Measurements from ENCODE around the gene KRTAP12-4.
"Not testable (repeated sequence)": the region's sequence is repeated elsewhere in the genome, so short reads cannot be mapped to it uniquely, and the experiment has no call there.

KRTAP12-4 gene

DNA sequence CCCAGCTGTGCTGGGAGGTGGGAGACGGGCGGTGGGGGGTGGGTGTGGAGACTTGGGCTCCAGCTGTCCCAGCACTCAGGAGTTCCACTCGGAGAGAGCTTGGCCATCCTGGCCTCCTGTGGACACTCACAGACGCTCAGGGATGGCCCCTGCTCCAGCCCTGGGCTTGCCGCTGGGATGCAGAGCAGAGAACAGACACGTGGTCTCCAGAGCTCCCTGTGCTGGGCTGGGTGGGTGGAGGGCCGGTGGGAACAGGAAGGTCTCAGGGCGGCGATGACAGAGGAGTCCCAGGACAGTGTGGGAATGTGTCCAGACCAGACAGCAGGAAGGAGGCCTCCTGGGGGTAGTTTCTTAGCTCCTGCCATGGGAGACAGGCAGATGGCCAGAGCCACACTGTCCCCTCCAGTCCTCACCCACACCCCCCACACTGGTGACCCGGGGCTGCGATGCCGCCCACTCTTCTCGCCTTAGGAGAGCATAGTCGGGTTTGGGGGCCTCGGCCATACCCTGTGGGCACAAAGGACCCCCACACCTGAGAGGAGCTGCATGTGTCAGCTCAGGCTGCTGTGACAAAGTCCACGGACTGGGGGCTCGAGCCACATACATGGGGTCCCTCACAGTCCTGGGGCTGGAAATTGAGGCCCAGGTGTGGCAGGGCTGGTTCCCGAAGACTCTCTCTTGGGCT lies 25.6 kb downstream of the KRTAP12-4 start:
- no peak for DNase-seq

DNA sequence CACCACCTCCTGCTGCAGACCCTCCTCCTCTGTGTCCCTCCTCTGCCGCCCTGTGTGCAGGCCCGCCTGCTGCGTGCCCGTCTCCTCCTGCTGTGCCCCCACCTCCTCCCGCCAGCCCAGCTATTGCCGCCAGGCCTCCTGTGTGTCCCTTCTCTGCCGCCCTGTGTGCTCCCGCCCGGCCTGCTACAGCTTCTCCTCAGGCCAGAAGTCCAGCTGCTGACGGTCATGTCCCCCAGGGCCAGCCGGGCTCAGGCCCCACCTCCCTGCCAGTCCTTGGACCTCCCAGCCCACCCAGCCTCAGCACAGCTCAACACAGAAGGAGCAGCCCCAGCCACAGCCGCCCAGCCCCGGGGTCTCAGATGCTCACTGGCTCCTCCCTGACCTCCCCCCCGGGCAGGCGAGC lies 26.6 kb downstream of the KRTAP12-4 start:
- DNase-seq = not testable (repeated sequence)

DNA sequence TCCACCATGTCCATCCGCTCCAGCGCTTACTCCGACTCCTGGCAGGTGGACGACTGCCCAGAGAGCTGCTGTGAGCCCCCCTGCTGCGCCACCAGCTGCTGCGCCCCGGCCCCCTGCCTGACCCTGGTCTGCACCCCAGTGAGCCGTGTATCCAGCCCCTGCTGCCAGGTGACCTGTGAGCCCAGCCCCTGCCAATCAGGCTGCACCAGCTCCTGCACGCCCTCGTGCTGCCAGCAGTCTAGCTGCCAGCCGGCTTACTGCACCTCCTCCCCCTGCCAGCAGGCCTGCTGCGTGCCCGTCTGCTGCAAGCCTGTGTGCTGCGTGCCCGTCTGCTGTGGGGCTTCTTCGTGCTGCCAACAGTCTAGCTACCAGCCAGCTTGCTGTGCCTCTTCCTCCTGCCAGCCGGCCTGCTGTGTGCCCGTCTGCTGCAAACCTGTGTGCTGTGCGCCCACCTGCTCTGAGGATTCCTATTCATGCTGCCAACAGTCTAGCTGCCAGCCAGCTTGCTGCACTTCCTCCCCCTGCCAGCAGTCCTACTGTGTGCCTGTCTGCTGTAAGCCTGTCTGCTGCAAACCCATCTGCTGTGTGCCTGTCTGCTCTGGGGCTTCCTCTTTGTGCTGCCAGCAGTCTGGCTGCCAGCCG lies 27.2 kb downstream of the KRTAP12-4 start:
- DNase-seq = not testable (repeated sequence)

DNA sequence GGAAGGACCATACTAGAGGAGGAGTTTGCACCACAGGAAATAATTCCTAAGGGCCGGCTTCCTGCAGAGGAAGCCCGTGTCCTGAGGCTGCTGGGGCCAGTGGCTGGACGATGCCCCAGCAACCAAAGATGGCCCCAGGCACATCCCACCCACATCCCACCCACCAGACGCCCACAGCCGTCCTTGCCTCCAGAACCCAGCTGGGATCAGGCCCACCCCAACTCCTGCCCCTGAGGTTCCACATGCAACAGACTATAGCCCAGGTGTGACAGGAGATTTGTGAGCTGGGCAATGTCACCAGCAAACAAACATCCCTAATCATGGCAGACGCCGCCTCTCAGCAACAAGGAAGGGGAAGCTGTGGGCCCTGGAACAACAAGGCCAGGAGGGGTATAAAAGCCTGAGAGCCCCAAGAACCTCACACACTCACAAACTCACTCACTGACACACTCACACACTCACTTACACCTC lies 27.8 kb downstream of the KRTAP12-4 start, which contains the start of gene KRTAP10-9:
KRTAP10-9 (plus strand) TSS at position 421 of the 471 bp plus-strand sequence. CDS start 79 bp downstream, outside the sequence.
- DNase-seq = no peak

DNA sequence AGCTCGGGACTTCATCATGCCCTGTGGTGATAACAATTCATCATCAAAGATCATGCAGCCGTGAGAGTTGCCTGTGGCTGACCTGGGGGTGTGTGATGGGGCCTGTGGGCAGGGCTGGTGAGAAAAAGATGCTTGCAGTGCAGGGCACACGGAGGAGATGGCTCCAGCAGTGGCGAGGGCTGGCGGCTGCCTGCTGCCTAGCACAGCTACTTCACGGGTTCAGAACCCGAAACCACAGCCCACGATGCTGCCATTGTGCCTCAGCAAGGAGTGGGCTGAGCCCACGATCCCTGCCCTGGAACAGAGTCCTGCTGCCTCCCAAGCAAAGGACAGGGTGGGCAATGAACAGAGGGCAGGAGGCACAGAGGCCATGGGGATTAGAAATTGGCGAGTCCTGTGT lies 28.2 kb downstream of the KRTAP12-4 start:
- DNase-seq = no peak

DNA sequence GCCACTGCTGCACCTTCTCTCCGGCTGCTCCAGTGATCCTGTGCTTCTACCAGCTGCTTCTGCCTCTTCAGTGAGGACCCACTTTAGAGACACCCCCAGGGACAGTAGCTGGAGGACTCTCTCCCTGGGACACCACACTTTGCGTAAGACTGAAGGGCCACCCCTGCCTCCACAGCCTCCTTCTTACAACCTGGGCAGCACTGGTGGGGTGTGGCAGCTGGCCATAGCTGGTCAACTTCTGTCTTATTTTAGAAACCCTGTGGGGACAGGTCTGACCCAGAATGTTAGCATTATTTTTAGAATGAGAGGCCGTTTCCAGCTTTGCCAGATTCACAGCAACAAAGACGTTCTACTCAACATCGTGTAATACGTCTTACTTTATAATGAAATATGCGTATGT lies 28.7 kb downstream of the KRTAP12-4 start:
- no peak for DNase-seq

DNA sequence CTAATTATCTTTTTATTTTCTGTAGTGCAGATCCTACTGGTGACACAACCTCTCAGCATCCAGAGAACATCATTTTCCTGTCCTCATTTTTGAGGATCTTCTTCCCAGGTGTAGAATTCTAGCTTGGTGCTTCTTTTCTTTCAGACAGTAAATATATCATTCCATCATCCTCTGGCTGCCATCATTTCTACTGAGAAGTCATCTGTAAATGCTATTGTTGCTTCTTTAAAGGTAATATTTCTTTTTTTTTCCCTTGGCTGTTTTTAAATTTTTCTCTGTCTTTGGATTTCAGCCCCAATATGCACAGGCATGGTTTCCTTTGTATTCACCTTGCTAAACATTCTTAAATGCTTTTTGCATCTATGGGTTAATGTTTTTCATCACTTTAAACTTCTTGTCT lies 30.9 kb downstream of the KRTAP12-4 start:
- no peak for DNase-seq

DNA sequence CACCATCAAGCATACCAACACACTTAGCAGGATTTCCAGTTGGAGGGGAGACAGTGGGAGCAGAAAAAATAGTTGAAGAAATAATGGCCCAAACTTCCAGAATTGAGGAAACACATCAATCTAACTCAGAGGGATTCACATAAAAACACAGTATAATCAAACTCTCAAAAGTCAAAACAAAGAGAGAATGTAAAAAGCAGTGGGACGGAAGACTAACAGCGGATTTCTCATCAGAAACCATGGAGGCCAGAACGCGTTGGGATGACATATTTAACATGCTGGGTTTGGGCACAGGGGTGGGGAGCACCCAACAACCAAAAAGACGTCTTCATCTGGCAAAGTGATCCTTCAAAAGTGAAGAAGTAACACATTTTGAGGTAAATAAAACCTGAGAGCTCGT lies 34.6 kb downstream of the KRTAP12-4 start:
- no peak for DNase-seq

DNA sequence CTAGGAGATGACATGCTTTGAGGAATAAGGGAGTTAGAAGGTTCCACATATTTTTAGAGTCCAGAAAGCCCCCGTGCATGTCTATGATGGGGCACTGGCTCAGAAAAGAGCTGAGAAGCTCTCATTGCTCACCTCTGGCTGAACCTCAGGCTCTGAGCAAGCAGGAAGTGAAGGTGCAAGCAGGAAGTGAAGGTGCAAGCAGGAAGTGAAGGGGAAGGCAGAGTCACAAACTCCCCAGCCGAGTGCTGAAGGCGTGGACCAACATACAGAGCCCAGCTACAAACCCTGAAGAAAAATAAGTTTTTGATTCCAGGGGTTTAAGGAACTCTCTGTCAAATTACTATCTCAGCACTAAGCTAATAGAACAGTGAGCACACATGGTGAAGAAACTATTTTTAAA lies 35.5 kb downstream of the KRTAP12-4 start:
- peak; percentile 48 for DNase-seq

DNA sequence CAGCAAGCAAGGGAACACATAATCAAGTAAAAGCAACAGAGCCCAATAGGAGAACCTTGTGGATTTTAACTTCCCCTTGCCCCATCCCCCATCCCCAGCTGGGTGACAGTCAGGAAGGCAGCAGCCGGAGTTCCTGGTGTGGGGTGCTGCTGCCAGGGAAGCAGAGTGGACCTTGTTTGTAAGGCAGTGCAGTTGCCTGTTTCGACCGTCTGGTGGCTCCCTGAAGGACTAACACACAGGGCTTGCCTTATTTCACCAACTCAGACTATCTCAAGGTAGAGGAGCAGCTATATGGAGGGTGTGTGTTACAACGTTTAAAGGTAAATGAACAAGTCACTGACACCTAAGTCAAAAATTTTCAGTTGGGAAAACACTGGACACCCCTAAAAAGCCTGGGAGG lies 36.0 kb downstream of the KRTAP12-4 start:
- no peak for DNase-seq

DNA sequence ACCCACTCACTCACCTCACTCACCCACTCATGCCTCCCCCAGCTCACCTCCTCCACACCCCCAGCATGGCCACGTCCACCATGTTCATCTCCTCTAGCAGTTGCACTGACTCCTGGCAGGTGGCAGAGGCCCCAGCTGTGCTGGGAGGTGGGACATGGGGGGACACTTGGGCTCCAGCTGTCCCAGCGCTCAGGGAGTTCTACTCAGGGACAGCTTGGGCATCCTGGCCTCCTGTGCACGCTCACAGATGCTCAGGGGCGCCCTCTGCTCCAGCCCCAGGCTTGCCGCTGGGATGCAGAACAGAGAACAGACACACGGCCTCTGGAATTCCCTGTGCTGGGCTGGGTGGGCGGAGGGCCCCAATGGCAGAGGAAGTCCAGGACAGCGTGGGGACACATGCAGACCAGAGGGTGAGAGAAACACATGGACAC lies 37.4 kb downstream of the KRTAP12-4 start:
- no peak for DNase-seq

DNA sequence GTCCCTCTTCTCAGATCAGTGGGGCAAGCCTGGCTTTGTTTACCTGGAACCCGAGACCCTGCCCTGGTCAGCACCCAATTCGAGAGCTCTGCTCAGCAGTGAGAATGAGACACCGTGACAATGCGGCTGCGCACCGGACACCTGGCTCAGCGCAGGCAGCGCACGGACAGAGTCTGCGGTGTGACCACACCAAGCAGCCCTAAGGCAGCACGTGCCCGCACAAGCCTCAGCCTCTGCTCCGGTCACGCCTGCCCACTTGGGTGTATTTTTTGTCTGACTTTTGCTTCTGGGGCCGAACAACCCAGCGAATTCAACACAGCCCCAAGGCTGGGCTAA lies 37.9 kb downstream of the KRTAP12-4 start:
- DNase-seq = no peak

DNA sequence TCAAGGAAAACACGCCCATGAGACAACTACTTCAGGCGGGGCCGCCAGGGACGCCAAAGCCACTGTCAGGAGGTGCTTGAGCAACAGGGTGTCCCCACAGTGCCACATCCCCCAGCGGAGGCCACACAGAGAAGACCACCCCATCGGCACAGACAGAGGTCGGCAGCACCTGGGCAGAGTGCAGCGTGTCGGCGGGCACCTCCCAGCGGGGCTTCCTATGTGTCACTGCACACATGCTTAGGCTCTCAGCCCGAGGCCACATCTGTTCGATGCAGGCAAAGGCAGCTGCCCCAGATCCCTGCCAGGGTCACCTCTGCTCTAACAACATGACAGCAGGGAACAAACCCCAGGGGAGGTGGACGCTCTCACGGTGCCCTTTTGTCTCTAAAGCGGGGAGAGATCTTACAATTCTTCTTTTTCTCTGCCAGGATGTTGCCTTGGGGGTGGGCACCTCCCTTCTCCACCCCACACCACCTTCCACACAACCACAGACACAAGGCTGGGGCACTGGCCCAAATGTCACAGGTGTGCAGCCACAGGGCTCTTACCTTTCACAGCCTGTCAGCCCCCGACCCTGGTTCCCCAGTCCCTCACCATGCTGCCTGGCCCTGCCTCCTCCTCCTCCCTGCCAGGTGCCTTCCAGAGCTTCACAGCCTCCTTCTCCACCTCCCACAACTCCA lies 38.4 kb downstream of the KRTAP12-4 start:
- DNase-seq = no peak

DNA sequence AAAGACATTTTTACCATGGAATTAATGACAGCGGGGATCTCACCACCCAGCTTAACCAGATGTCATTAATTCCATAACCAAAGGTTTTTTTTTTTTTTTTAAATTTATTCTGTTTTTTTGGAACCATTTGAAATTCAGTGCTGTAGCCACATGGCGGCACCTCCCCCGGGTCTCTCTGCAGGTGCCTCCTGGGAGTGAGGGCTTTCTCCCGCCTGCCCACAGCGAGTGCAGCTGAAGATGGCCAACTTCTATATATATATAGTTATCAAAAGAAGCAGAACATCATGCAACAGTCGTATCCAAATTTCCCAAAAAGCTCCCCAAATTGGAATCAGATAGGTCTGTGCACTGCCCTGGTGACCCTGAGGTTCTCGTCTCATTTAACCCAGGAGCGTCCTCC lies 39.0 kb downstream of the KRTAP12-4 start:
- DNase-seq = no peak

DNA sequence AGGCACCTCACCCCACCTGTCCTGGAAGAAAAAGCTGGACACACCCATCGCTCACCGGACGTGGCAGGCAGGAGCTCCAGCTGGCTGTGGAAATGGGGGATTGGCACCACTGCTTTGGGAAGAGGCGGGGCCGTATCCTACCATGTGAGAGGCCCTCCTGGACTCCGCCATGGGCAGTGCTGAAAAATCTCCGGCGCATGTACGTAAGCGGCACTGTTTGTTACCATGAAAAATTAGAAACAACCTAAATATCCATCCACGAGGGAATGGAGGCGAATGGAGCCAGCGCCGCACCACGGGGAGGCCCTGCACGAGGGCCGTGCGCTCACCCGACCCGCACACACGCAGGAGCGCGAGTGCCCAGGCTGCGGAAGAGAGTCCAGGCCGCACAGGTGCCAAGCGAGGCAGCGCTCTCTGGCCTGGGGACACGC lies 39.5 kb downstream of the KRTAP12-4 start:
- no peak for DNase-seq

DNA sequence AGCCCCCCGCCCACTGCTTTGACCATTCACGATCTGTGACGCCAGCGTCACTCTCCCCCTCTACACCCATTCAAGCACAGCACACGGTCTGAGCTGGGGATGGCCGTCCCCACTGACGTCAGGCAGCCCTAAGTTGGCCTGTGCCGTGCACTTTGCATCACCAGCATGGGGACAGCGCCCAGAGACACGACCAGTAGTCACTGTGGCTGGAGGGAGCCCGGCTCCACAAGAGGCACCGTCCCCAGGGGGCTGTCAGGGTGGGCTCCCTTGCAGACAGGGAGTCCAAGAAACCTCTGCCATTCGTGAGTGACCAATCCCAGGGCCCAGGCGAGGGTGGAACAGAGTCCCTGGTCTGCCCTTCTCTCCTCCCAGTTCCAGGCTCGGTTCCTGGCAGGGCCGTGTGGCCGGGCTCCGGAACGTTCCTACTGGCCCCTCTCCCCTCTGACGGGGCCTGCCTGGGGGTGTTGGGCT lies 40.3 kb downstream of the KRTAP12-4 start:
- no peak for DNase-seq

DNA sequence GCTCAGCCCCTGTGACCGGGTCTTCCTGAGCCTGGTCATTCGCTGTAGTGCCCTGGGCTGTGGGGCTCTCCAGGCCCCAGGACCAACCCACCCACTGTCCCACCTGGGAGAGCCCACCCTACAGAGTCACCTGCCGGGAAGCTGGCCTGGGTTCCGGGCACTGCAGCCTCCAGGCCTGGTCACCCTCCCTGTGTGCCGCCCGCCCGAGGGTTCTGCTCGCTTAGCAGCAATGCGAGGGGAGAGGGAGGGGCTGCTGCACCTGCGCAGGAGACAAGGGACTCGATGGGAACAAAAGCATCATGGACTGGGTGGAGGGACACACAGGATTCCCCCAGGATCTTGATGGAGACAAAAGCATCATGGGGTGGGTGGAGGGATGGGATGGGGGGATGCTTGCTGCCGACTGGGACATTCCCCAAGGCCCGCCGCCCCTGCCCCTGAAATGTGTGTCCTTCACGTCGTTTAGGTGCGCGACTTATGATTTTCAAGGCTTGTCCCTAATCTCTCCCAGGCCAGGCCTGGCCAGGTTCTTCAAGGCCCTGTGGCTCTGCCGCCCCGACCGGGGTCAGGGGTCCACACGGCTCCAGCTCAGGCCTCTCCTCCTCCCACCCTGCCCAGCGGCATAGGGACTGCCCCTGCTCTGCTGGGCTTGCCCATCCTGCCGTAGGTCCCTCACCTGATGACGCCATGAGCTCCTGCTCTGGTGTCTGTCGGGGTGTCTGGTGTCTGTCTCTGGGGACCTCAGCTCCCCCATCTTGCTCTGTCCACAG lies 40.9 kb downstream of the KRTAP12-4 start:
- DNase-seq = no peak

DNA sequence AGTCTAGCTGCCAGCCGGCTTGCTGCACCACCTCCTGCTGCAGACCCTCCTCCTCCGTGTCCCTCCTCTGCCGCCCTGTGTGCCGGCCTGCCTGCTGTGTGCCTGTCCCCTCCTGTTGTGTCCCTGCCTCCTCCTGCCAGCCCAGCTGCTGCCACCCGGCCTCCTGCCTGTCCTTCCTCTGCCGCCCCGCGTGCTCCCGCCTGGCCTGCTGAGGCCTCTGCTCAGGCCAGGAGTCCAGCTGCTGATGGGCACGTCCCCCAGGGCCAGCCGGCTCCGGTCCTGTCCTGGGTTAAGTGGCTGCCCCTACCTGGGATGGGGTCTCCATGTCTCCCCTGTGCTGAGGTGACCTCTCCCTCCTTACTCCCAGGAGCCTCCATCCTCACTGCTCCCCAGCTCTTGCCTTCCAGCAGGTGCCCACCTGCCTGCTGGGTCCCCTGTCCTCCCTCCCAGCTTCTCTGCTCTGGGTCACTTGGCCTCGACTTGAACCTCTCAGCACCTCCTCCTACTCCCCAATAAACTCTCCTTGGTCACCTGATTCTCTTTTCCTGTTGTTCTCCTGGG lies 41.7 kb downstream of the KRTAP12-4 start:
- DNase-seq = no peak

DNA sequence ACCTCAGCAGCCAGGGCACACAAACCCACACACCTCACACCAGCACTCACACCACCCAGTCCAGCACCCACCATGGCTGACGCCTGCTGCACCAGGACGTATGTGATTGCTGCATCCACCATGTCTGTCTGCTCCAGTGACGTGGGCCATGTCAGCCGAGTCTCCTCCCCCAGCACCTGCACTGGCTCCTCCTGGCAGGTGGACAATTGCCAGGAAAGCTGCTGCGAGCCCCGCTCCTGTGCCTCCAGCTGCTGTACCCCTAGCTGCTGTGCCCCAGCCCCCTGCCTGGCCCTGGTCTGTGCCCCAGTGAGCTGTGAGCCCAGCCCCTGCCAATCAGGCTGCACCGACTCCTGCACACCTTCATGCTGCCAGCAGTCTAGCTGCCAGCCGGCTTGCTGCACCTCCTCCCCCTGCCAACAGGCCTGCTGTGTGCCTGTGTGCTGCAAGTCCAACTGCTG lies 42.4 kb downstream of the KRTAP12-4 start, which contains the start of gene KRTAP10-8:
KRTAP10-8 (plus strand) TSS at position 51 of the 458 bp plus-strand sequence; CDS start at position 73, 22 bp downstream.
- no peak for DNase-seq

DNA sequence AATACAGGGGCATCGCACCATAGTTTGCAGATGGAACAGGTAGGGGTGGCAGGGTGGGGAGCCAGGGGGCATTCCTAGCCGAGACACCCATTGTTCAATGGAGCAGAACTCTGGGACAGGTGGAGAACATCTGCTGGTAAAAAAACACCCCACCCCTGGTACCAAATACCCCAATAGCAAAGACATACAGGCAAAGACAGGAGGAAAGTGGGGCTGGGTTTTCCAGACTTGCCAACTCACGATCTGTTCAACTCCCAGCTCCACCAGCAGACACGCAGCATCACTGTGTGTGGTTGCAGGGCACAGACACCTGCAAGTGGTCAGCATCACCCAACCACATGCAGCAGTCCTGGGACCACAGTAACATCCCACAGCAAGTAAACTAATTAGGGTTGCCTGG lies 42.9 kb downstream of the KRTAP12-4 start:
- DNase-seq = no peak

DNA sequence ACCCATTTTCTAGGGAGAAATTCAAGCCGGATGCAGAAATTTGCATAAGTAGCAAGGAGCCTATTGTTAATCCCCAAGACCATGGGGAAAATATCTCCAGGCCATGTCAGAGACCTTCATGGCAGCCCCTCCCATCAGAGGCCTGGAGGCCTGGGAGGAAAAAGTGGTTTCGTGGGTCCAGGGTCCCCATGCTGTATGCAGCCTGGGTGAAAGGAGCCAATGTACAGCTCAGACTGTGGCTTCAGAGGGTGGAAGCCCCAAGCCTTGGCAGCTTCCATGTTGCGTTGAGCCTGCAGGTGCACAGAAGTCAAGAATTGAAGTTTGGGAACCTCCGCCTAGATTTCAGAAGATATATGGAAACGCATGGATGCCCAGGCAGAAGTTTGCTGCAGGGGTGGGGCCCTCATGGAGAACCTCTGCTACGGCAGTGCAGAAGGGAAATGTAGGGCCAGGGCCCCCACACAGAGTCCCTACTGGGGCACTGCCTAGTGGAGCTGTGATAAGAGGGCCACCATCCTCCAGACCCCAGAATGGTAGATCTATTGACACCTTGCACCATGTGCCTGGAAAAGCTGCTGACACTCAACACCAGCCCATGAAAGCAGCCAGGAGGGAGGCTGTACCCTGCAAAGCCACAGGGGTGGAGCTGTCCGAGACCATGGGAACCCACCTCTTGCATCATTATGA lies 44.2 kb downstream of the KRTAP12-4 start:
- DNase-seq = not testable (repeated sequence)

DNA sequence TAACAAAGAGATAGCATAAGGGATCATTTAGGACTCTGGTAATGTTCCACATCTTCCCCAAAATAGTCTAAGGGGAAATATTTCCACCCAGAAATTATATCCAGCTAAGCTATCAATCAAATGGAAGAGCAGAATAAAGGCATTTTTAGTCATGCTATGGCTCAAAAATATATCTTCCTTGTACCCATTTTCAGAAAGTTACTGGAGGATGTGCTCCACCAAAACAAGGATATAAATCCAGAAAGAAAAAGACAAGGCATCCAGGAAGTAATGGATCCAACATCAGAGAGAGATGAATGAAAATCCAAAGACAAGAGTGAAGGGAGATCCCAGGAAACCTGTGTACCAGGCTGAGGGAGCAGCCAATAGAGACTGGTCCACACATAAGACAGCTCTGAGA lies 45.3 kb downstream of the KRTAP12-4 start:
- no peak for DNase-seq

Data from effector CD4-positive, alpha-beta T cell (primary cell).